PC-9 (cell line): ENCODE measurements around the gene CCL22. TPM values are rescaled to one million over a fixed set of nuclear protein-coding genes. Genes with fewer than 3 reads are reported as not detected.

Experiments used
- BruUV-seq: library from RNA; stranded (reverse); fragments of 400-500 nt; replicated peaks from 2 replicates; lab custom pipeline; 2021; lab: Mats Ljungman, UMichigan
- CTCF ChIA-PET: fragments of 300-600 bp; sonication (Branson Sonifier 250); formaldehyde crosslinking; loops from one replicate; lab custom pipeline; 2022; ENCODE audit warnings: antibody characterized with exemption; lab: Charles Lee
- POLR2A ChIA-PET: fragments of 300-600 bp; sonication (Branson Sonifier 250); formaldehyde crosslinking; loops from one replicate; lab custom pipeline; 2022; ENCODE audit warnings: antibody characterized with exemption; ENCODE audit not compliant: unreplicated experiment; lab: Charles Lee
- DNase-seq, 2 experiments: peaks; one replicate each; pipeline versions ENCODE4 v3.0.0 to v3.0.0-alpha.2; 2015 to 2022; ENCODE audit warnings: mixed read lengths in 1 of 2
- H2AFZ ChIP-seq: fragments of 200-600 bp; sonication (generic); 2 replicates; pipeline ENCODE4 v1.8.1; 2017; ENCODE audit warnings: antibody characterized with exemption
- H3F3A ChIP-seq: fragments of 200-600 bp; sonication (generic); 2 replicates; pipeline ENCODE4 v1.8.1; 2017; ENCODE audit warnings: antibody characterized with exemption, mild to moderate bottlenecking, low read depth; ENCODE audit not compliant: insufficient read depth
- H3K27ac ChIP-seq: fragments of 200-600 bp; sonication (generic); 2 replicates; pipeline ENCODE4 v1.6.1; 2016; ENCODE audit warnings: mixed run types
- H3K27me3 ChIP-seq: fragments of 200-600 bp; sonication (generic); 2 replicates; pipeline ENCODE4 v1.6.1; 2016; ENCODE audit warnings: low read depth, mixed run types; ENCODE audit not compliant: insufficient read depth
- H3K36me3 ChIP-seq: fragments of 200-600 bp; sonication (generic); 2 replicates; pipeline ENCODE4 v1.6.1; 2016; ENCODE audit warnings: low read depth, mixed run types
- H3K4me1 ChIP-seq: fragments of 200-600 bp; sonication (generic); replicated peaks from 2 replicates; pipeline ENCODE4 v1.6.1; 2016; ENCODE audit warnings: mixed run types; ENCODE audit not compliant: insufficient read depth
- H3K4me2 ChIP-seq: fragments of 200-600 bp; sonication (generic); 2 replicates; pipeline ENCODE4 v1.6.1; 2017; ENCODE audit warnings: mixed run types
- H3K4me3 ChIP-seq: fragments of 200-600 bp; sonication (generic); 2 replicates; pipeline ENCODE4 v1.6.1; 2016; ENCODE audit warnings: mixed run types
- H3K79me2 ChIP-seq: fragments of 200-600 bp; sonication (generic); 2 replicates; pipeline ENCODE4 v1.6.1; 2017; ENCODE audit warnings: low read depth, mixed run types
- H3K9me2 ChIP-seq: fragments of 200-600 bp; sonication (generic); 2 replicates; pipeline ENCODE4 v1.8.1; 2017; ENCODE audit warnings: mild to moderate bottlenecking; ENCODE audit not compliant: insufficient read depth
- H3K9me3 ChIP-seq: fragments of 200-600 bp; sonication (generic); 2 replicates; pipeline ENCODE4 v1.8.1; 2016; ENCODE audit warnings: low read depth; ENCODE audit not compliant: insufficient read depth
- H4K20me1 ChIP-seq: fragments of 200-600 bp; sonication (generic); 2 replicates; pipeline ENCODE4 v1.8.1; 2017; ENCODE audit not compliant: insufficient read depth
- CTCF ChIP-seq: fragments of 200-600 bp; sonication (generic); conservative IDR thresholded peaks from 2 replicates; pipeline ENCODE4 v1.6.1; 2017; ENCODE audit warnings: mixed run types, antibody characterized with exemption, mild to moderate bottlenecking, moderate library complexity
- EZH2 ChIP-seq: fragments of 200-600 bp; sonication (generic); IDR thresholded peaks from 2 replicates; pipeline ENCODE4 v1.8.0; 2017; ENCODE audit warnings: antibody characterized with exemption, low read depth
- intact Hi-C: fragments of 100-400 bp; cut with micrococcal nuclease; formaldehyde crosslinking; loops from one replicate; pipeline ENCODE4 v1.10.0; 2022; ENCODE audit not compliant: unreplicated experiment
- total RNA-seq: library from RNA; stranded (reverse); gene quantifications from 2 replicates; pipeline ENCODE4 v1.2.3, GENCODE V29; 2021

The CCL22 gene
- total RNA-seq, 1 experiment from 2014 or later, result 0.24 TPM

GRCh38 chr16:57385083-57385482 lies 26.5 kb downstream of the CCL22 start:
- Histone ChIP-seq H3K27me3 (no peaks in the 10 kb centered on the region), H4K20me1 (no peaks in the 10 kb centered on the region), H3K4me2 (no peak overlapping the region), H3K9me2 (no peaks in the 10 kb centered on the region), H2AFZ (no peak overlapping the region), H3K4me1 (peaks cover 33% of the 10 kb centered on the region), H3K79me2 (no peaks in the 10 kb centered on the region), H3F3A (peaks cover 13% of the 10 kb centered on the region; the same call in 1 of the 2 replicates), H3K9me3 (no peaks in the 10 kb centered on the region), H3K27ac (no peak overlapping the region), H3K4me3 (no peak overlapping the region), H3K36me3 (no peaks in the 10 kb centered on the region)
- BruUV-seq, result no TSS peak
- CTCF ChIA-PET, result no interaction called here
- DNase-seq, result no peak
- intact Hi-C loops, result no loop called here
- TF ChIP-seq CTCF, result no peak
- TF ChIP-seq EZH2, result no peak
- POLR2A ChIA-PET, result no interaction called here

GRCh38 chr16:57386381-57386951 lies 27.9 kb downstream of the CCL22 start:
- Histone ChIP-seq H3K9me2 (no peaks in the 10 kb centered on the region), H3K36me3 (no peaks in the 10 kb centered on the region), H4K20me1 (no peaks in the 10 kb centered on the region), H3K27ac (no peak overlapping the region), H3K4me1 (peaks cover 32% of the 10 kb centered on the region), H3K4me3 (no peak overlapping the region), H3K79me2 (no peaks in the 10 kb centered on the region), H3K4me2 (no peak overlapping the region), H3F3A (peaks cover 14% of the 10 kb centered on the region), H3K27me3 (no peaks in the 10 kb centered on the region), H3K9me3 (no peaks in the 10 kb centered on the region), H2AFZ (no peak overlapping the region)
- CTCF ChIA-PET, result no interaction called here
- POLR2A ChIA-PET, result no interaction called here
- intact Hi-C loops, result no loop called here
- no peak for TF ChIP-seq EZH2
- TF ChIP-seq CTCF, result no peak
- BruUV-seq, result no TSS peak
- DNase-seq, result no peak

GRCh38 chr16:57387598-57388354 lies 29.2 kb downstream of the CCL22 start:
- peaks cover 28% of the 10 kb centered on the region for H3F3A ChIP-seq
- peak overlapping the region; percentile 79 for H3K4me2 ChIP-seq
- no peaks in the 10 kb centered on the region for H3K79me2 ChIP-seq
- peak overlapping the region; percentile 50; the same call in 1 of the 2 replicates for H3K27ac ChIP-seq
- TF ChIP-seq EZH2 (no peak), CTCF (no peak)
- peak overlapping the region; percentile 40; the same call in 1 of the 2 replicates for H2AFZ ChIP-seq
- no peaks in the 10 kb centered on the region for H3K9me2 ChIP-seq
- no peak overlapping the region for H3K4me3 ChIP-seq
- intact Hi-C loops, result loop anchor here (1.0 kb wide), 1 partner anchor 8 kb away; no protein-coding TSS in a partner anchor
- no peaks in the 10 kb centered on the region for H4K20me1 ChIP-seq
- no peaks in the 10 kb centered on the region for H3K36me3 ChIP-seq
- no TSS peak for BruUV-seq
- DNase-seq, result no peak
- no peaks in the 10 kb centered on the region for H3K27me3 ChIP-seq
- H3K9me3 ChIP-seq, result no peaks in the 10 kb centered on the region
- peaks cover 42% of the 10 kb centered on the region for H3K4me1 ChIP-seq
- ChIA-PET CTCF (no interaction called here), POLR2A (interaction anchor here (0.6 kb wide), 1 partner anchor 574 kb away, joined by 5 read pairs; no protein-coding TSS in a partner anchor)
